Thoracic aorta endothelial cell (primary cell): ENCODE results near the gene PSMB8. TPM values are rescaled to one million over a fixed set of nuclear protein-coding genes. Genes with fewer than 3 reads are reported as not detected.

ENCODE experiments used
- total RNA-seq: library from RNA; depleted of rRNA; stranded (reverse); fragments of >200 nt; gene quantifications from 2 replicates; pipeline ENCODE4 v1.2.3, GENCODE V29; 2012

PSMB8 gene
- total RNA-seq, result 29.1 and 49.2 TPM in 2 replicates

GRCh38 chr6:32843979-32844838 is at the start of gene PSMB8:
Gene PSMB8 (minus strand): TSS chr6:32844047. CDS start chr6:32843996, 51 bp downstream.

GRCh38 chr6:32853541-32854375 is 9.9 kb upstream of the PSMB8 start, which contains the start of the genes PSMB9 and TAP1:
Gene PSMB9 (plus strand): TSS chr6:32854192. CDS start chr6:32854230, 38 bp downstream.
Gene TAP1 (minus strand): TSS chr6:32853704. CDS start chr6:32853636, 68 bp downstream.

GRCh38 chr6:32838114-32838958 is 5.5 kb downstream of the PSMB8 start, which contains the start of gene TAP2:
Gene TAP2 (minus strand): TSS chr6:32838739. CDS start chr6:32838233, 506 bp downstream.

GRCh38 chr6:32816746-32817204 is 27.1 kb downstream of the PSMB8 start, which contains the start of gene HLA-DOB:
Gene HLA-DOB (minus strand): TSS chr6:32817002. CDS start chr6:32816951, 51 bp downstream.

Other genes with a start within 250 kb of the PSMB8 start
- gene HLA-DQA1, start 206.6 kb downstream of the PSMB8 start, total RNA-seq, result not detected in 2 replicates
- not detected in 2 replicates for gene HLA-DQB1, start 177.4 kb downstream of the PSMB8 start, total RNA-seq
- gene HLA-DQA2, start 102.7 kb downstream of the PSMB8 start, total RNA-seq, result not detected in 2 replicates
- 0.07 TPM in 1 of 2 replicates, not detected in the other for gene HLA-DQB2, start 80.5 kb downstream of the PSMB8 start, total RNA-seq
- gene HLA-DOB, start 27.0 kb downstream of the PSMB8 start, total RNA-seq, result not detected in 2 replicates
- gene TAP2, start 5.3 kb downstream of the PSMB8 start, total RNA-seq, result 20.1 and 28.1 TPM in 2 replicates
- gene TAP1, start 9.7 kb upstream of the PSMB8 start, total RNA-seq, result 29.4 and 37.5 TPM in 2 replicates
- gene PSMB9, start 10.1 kb upstream of the PSMB8 start, total RNA-seq, result 7.0 and 9.1 TPM in 2 replicates
- gene HLA-DMB, start 97.0 kb upstream of the PSMB8 start, total RNA-seq, result 0.27 and 0.50 TPM in 2 replicates
- 0.57 and 0.93 TPM in 2 replicates for gene HLA-DMA, start 109.0 kb upstream of the PSMB8 start, total RNA-seq
- 143 and 157 TPM in 2 replicates for gene BRD2, start 124.5 kb upstream of the PSMB8 start, total RNA-seq
- under 0.01 TPM in 1 of 2 replicates, not detected in the other for gene HLA-DOA, start 165.5 kb upstream of the PSMB8 start, total RNA-seq
- 5.2 and 16.8 TPM in 2 replicates for gene HLA-DPA1, start 229.6 kb upstream of the PSMB8 start, total RNA-seq
- gene HLA-DPB1, start 231.9 kb upstream of the PSMB8 start, total RNA-seq, result 14.5 and 20.8 TPM in 2 replicates